Activated CD4-positive, alpha-beta T cell treated with anti-CD3 and anti-CD28 coated beads for 4 hours (primary cell): ENCODE measurements around the gene KRTAP5-7.
"Not testable (repeated sequence)": the region's sequence is repeated elsewhere in the genome, so short reads cannot be mapped to it uniquely, and the experiment has no call there.

Source experiments
- DNase-seq, 2 donors: peaks; one replicate each; pipeline ENCODE4 v3.0.0-alpha.2; 2020

KRTAP5-7 gene

GRCh38 chr11:71496421-71496820, 30.6 kb upstream of the KRTAP5-7 start:
- no peak for DNase-seq

- DNase-seq = no peak
Observed at GRCh38 chr11:71498091-71498490, 29.0 kb upstream of the KRTAP5-7 start.

DNA sequence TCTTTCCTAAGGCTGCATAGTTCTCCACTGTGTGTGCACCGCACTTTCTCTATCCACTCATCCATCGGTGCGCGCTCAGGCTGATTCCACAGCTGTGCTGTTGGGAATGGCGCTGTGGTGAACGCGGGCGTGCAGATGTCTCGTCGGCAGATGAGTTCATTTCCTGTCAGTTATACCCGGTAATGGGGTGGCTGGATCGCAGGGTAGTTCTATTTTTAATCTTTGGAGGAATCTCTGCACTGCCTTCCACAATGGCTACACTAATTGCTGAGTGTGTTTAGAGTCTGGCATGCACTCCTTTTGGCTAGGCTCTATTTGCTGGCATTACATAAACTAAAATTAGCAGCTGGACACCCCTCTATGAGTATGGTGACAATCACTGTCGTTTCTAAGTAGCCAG, 27.9 kb upstream of the KRTAP5-7 start:
- DNase-seq = no peak

DNA sequence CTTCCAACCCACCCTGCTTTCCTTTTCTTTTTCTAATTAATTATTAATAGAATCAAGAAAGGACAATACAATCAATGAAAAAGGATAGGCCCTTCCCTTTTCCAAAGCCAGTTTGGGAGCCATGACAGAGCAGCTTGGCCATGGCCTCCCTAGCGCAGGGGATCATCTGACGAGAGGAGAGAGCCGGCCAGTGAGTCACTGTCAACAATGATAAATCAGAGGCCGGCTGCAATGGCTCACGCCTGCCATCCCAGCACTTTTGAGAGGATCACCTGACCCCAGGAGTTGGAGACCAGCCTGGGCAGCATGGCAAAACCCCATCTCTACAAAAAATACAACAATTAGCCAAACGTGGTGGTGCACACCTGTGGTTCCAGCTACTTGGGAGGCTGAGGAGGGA, 27.5 kb upstream of the KRTAP5-7 start:
- DNase-seq = no peak

DNA sequence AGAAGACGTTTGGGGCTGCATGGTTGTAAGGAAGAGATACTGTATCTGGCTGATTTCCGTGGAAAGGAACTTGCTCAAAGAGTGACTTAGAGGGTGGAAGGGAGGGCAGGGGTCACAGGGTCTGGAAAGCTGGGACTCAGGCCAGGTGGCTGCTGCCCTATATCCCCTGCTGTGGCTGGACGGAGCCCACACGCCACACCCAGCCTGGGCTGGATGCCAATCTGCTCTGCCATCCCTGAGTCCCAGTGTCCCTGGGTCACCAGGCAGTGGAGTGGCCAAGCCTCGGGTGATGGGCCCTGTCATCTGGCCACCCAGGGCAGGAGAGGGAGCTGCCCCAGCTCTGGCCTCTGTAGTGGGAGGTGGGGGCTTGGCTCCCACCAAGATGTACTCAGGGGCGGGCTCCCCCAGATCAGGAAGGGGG, 26.5 kb upstream of the KRTAP5-7 start:
- DNase-seq = no peak

DNA sequence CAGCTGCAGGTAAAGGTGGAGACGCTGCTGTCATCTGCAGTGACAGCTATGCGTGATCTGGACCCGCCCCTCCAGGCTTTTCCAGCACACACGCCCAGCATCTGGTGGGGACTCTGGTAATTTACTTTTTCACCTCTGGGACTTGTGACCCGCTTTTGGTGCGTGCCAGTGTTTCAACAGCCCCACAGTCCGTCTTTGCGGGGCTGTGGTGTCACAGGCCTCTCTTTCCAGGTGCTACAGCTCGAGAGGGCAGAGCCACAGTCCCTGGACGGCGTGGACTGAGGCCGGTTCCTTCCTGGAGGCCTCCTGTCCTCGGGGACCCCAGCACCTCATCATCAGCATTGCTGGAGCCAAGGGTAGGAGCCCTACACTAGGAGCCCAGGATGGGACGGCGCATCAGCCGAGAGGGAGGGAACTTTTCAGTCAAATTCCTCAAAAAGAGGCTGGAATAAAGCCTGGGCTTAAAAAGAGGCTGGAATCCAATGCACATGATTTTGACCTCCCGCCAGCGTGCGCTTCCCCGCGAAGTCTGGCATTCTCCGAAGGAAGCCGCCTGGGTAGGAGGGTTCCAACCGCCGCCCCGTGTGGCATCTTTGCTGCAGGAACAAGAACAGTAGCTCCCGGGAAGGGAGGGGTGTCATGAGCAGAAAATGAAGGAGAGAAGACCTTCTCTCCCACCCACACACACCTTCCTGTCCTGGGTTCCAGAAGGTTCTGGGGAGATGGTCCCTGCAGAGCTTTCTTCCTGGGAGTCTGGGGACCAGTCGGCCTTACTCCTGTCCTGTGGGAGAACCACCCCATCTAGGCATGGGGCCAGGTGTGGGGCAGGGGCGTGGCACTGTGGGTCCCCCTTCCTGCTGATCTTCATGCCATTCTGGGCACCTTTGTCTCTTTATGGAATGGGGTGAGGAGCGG, 25.7 kb upstream of the KRTAP5-7 start:
- DNase-seq = no peak

- no peak for DNase-seq
Observed at GRCh38 chr11:71502026-71502425, 25.0 kb upstream of the KRTAP5-7 start.

DNA sequence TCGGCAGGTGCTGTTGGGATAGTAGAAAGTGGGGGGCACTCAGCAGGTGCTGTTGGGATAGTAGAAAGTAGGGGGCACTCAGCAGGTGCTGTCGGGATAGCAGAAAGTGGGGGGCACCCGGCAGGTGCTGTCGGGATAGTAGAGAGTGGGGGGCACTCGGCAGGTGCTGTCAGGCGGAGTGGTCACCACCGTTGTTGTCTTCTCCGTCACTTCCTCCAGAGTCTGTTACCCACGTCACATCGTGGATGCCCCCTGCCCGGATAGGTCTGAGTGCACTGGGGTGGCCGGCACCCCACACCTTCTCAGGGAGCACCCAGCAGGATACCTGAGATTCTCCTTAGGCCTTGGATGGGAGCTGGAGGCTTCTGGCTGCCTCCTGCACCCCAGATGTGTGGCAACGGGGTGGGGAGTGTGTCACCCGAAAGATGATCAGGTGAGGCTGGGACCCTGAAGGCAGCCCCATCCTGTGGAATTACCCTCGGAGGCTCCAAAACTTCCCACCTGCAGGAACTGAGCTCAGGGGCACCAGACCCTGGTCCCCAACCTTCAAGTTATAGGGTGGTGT, 24.1 kb upstream of the KRTAP5-7 start:
- no peak for DNase-seq

- DNase-seq = no peak
Observed at GRCh38 chr11:71504531-71504930, 22.5 kb upstream of the KRTAP5-7 start.

GRCh38 chr11:71505001-71505400, 22.1 kb upstream of the KRTAP5-7 start:
- no peak for DNase-seq

GRCh38 chr11:71505781-71506180, 21.3 kb upstream of the KRTAP5-7 start:
- no peak for DNase-seq

GRCh38 chr11:71507102-71507501, 20.0 kb upstream of the KRTAP5-7 start:
- DNase-seq = no peak

DNA sequence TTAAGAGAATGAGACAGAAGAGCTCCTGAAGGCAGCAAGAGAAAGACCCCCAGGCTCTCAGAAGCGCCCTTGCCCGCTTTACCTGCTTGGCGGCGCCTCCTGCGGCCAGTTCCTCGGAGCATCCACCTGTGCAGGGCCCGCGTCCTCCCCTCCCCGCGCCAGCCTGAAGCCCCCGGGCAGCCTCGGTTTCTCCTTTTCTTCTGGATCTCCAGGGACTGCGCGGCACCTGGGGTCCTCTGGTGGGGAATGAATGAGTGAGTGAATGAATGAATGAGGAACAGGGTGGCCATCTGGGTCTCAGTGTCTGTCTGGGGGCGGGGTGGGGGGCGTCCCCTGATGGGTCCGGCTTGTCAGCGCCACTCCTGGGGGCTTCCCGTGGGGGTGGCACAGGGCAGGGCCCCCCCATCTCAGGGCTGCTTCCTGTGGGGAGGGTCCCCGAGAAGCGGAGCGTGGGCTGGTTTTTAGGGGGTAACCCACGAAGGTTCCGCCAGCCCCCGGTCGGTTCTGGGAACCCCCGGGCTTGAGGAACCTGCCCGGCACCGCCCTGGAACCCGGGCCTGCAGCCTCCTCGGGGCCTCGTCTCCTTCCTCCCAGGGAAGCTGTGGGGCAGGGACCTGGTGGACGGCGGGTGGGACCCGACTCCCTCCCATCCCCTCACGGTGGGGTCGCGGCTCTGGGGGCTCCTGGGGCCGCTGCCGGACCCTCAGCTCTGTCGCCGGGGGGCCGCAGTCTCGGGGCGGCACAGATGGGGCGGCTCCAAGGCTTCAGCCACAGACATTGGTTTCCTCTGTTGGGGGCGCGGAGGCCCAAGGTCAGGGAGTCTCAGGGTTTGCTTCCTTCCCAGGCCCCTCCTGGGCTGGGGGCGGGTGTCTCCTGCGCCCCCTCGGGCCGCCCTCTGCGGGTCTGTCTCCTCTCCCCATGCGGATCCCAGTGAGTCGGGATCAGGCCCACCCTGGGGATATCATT, 8.3 kb upstream of the KRTAP5-7 start:
- no peak for DNase-seq

- DNase-seq = no peak
Observed at GRCh38 chr11:71519546-71519945, 7.5 kb upstream of the KRTAP5-7 start.

DNA sequence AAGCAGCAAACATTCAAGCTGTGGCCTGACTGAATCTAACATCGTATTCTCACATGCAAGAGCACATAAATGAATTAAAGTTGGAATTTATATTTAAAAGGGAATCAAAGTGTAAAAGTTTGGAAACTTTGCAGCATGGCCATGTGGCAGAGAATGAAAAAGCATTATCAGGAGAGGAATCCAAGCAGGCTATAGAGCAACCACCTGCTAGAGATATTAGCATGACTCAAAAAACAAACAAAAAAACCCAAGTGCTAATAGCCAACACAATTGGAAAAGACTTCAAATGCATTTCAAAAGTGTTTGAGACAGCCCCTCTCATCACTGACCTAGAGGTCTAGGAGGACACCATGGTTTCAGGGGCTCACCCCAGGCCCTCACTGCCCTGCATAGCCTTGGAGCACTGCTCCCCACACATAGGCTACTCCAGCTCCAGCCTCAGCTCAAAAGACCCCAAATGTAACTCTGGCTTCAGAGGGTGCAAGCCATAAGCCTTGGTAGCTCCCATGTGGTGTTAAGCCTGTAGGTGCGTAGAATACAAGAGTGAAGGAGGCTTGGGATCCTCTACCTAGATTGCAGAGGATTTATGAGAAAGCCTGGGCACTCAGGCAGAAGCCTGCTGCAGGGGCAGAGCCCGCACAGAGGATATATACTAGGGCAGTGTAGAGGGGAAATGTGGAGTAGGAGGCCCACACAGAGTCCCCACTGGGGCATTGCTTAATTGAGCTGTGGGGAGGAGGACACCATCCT, 1.7 kb upstream of the KRTAP5-7 start:
- DNase-seq = no peak

- no peak for DNase-seq
Observed at GRCh38 chr11:71525938-71526495, 1.1 kb upstream of the KRTAP5-7 start.

GRCh38 chr11:71527576-71528210, 626 bp downstream of the KRTAP5-7 start:
- DNase-seq = no peak

GRCh38 chr11:71530602-71531001, 3.5 kb downstream of the KRTAP5-7 start:
- no peak for DNase-seq

GRCh38 chr11:71532036-71532610, 5.1 kb downstream of the KRTAP5-7 start:
- DNase-seq = no peak

DNA sequence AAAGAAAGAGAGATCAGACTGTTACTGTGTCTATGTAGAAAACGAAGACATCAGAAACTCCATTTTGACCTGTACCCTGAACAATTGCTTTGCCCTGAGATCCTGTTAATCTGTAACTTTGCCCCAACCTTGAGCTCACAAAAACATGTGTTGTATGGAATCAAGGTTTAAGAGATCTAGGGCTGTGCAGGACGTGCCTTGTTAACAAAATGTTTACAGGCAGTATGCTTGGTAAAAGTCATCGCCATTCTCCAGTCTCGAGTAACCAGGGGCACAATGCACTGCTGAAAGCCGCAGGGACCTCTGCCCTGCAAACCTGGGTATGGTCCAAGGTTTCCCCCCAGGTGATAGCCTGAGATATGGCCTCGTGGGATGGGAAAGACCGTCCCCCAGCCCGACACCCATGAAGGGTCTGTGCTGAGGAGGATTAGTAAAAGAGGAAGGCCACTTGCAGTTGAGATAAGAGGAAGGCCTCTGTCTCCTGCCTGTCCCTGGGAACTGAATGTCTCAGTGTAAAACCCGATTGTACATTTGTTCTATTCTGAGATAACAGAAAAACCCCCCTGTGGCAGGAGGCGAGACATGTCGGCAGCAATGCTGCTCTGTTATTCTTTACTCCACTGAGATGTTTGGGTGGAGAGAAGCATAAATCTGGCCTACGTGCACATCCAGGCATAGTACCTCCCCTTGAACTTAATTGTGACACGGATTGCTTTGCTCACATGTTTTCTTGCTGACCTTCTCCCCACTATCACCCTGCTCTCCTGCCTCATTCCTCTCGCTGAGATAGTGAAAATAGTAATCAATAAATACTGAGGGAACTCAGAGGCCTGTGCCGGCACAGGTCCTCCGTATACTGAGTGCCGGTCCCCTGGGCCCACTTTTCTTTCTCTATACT, 7.9 kb downstream of the KRTAP5-7 start:
- DNase-seq = not testable (repeated sequence)
